GM21737 (cell line): ENCODE data around the gene MCC.

ENCODE experiments used
- ATAC-seq: cut with Tn5 transposase; IDR thresholded peaks from one replicate; pipeline ENCODE4 v1.9.1; 2021; ENCODE audit warnings: mild to moderate bottlenecking, moderate library complexity; ENCODE audit not compliant: unreplicated experiment

The MCC gene

DNA sequence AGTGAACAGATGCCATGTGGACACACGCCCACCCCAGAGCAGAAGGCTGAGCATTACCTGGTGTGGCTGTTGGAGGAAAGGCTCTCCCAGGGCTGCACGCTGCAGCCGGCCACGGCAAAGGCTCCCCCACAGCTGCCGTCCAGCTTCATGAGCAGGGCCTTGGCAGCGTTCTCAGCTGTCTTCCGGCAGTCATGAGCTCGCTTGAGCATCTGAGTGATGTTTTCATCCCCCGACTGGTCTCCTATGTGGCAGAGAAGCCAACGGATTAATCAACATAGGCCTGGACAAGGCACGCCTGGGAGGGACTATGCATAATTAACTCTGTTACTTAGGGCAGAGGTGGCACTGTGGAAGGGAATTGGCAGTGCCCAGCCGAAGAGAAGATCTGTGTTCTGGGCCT lies 424.3 kb downstream of the MCC start:
- no peak for ATAC-seq

DNA sequence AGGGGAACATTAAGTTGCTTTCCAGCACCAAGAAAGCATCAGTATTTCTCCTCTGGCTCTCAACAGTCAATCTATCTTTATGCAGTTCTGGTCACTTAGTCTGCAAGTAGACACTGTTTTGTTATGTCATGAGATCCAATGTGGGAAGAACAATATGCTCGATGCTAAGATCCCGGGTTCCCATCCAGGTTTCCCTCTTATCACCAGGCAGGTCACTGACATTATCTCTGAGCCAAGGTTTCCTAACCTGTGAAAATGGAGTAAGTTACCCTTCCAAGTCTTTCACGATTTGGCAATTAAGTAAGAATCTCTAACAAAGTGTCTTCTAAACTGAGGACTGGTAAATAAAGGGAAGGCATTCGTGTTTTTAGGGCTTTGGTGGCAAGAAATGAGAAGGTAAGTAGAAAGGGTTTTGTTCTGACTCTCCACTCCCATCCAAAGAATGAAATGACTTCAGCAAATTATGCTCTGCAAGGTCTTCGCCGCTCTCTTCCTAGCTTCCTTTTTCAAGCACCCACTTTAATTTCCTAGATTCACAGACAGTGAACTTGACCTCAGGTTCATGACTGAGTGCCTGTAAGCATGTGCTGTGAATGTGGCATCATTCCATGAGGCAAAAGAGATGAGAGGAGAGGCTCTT lies 425.3 kb downstream of the MCC start:
- ATAC-seq: no peak

DNA sequence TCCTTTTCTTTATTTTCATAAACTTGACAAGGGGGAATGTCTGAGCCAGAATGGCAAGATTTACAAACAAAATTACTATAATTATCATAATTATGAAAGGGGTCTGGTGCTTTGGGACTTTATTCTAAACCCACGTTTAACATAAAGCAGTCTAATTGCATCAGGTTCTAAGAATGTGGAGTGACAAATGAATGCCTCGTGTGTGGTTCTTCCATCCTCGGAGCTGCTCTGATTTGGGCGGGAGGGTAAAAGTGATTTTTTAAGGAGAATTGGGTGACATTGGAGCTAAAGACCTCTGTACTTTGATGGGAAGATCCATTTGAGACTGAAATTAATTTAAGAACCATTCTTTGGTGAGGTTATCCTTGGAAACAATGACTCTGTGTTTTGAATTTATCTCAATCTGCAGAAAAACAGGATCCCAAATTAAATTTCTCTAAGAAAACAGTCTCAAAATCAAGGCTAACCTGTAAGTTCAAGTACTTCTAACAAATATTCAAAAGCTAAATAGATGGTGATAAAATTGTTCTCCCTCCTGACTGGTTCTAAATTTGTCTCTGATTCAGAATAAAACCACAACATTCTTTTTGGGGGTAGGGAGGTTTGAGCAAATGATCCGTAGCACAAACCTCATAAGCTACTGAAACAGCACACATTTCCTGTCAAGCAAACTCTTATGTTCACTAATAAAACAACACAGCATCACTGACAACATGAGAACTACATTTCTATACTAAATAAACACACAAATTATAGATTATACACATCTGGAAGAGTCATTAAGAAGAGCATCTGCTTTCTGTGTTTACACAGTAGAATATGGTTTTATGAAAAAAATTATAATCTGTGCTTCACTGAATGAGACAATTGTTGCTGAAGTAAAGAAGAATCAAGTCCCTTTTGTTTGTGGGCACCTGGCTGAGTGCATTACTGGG lies 426.1 kb downstream of the MCC start:
- ATAC-seq: no peak

DNA sequence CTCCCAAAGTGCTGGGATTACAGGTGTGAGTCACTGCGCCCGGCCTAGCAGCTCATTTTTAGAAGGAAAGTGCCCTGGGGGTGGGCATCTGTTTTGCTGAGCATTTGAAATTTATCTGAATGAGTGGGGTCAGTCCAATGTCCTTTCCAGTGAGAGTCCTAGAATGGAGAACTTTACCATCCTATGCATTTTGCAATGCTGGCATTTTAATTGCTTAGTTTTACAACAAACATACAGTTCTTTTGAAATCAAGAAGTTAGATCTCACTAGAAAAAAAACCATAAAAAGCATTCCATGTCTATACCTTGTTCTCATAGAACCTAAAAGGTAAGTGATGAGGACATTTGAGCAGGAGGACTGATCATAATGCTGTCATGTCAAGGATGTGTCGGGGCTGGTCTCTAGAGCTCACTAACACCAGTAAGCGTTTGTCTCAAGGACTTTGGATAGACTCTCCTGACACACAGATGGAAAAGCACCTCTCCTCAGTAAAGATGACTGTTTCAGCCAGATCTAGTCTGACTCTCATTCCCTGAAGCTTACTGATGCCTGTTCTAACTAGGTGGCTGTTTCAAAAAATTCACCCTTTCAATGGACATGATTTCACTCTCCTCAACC lies 427.7 kb downstream of the MCC start:
- no peak for ATAC-seq

DNA sequence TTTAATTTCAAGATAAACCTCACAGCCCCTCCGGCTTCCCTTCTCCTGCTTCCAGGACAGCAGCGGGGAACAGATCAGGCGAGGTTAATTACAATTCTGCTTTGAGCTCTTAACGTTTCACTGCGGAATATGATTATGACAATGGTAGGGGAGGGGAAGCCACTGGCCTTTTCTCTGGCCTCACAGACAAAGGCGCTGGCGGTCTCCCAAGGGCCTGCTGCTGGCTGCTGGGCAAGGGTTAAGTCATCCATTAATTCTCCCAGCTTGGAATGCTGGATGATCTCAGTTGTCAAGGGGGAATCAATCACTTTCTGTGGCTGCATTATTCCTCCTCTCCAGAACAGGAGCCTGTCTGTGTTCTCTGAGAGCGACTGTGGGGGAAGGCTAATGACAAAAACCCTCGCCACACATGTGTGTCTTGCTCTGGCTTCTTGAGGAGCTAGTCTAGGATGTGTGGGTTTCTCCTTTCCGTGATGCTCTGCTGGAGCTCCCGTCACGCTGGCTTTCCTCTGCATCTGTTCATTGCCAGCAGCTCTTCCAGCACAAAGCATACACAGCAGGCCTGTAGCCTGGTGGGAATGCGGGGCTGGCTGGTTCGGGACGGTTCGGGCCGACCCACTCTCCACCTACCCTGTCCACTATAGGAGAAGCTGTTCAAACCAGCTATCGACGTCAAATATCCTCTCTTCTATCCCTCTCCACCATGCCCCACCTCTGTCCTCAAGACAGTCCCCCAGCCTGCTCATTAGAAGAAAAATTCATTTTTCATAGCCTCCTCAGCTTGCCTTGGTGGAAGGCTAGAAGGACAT lies 428.8 kb downstream of the MCC start:
- ATAC-seq: no peak

DNA sequence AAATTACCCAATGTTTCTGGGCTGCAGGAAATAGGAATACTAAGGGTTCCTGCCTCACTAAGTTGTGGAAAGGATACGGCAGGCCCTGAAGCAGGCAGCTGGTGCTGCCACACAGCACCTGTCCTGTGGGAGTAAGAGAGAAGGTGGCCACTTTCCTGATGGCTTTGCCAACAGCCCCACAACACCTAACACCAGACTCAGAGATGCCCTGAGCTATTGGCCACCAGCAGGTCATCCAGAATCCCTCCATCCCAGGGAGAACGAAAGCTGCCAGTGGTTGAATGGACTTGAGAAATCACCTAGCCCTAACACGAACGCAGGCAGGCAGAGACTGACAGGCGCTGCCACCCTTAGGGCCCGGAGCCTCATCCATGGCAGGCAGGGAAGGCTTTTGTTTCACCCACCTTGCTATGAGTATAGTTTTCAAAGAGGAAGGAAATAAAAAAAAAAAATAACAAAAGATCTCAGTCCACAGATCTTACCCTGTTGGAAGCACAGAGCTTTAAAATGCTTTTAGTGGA lies 429.5 kb downstream of the MCC start:
- ATAC-seq: no peak

DNA sequence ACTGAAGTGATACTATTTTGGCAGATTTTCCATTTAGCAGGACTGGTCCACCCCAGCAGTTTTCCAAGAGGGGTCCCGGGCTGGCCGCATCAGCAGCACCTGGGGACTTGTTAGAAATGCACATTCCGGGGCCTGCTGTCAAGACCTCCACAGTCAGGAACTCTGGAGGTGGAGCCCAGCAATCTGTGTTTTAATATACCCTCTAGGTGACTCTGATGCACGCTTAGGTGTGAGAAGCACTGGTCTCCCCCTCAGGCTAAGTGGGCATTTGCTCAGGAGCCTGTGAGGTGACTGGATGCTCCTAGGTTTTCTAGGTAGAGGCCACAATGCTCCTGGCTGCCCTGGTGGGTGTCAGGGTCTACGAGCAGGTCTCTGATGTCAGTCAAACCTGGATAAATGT lies 430.0 kb downstream of the MCC start:
- ATAC-seq: no peak

DNA sequence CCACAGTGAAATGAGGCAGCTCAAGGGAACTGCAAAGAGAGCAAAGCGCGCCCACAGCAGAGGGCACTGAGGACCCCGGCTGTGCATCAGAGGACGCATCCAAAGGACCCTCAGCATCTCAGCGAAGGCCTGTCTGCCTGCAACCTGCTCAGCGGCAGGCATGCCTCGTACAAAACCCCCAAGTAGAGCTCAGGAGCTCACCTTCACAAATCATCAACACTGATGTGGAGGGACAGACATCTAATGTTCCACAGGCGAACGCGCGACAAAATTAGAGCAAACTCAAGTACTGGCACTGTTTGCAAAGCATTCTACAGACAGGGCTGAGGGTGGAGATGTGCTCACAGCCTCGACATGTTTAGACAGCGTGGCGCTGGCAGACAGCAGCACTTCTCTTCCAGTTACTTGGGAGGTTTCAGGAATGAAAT lies 430.7 kb downstream of the MCC start:
- ATAC-seq: no peak

DNA sequence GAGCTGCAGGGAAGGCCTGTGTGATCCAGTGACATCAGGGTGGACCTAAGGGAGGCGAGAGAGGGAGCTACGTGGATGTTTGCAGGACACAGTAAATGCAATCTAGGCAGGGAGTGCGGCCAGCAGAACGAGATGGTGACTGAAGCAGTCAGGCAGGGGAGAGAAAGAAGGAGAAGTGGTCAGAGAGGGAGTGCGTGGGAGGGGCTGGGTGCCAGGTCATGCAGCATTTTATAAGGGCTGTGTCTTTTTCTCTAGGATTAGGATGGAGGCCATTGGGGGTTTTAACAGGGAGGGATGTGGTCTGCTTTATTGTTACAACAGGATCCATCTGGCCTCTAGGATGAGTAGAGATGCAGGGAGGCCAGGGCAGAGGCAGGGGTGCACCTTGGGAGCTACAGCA lies 431.3 kb downstream of the MCC start:
- ATAC-seq: no peak

DNA sequence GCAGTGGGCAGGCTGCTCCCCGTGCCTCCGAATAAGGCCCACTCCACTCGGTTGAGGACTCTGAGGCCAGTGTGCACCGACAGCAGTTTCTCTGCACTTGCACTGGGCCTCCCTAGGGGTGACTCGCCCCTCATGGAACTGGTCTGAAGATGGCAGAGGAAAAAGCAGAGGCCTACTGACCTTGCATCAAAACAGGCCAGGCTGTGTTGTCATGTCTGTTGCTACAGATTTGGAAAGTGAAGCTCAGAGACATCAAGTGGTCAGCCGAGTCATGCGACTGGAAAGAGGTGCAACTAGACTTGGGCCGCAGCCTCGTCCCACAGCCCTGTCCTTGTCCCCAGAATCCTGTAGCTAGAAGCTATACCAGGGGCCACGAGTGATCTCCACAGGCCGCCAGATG lies 433.4 kb downstream of the MCC start:
- ATAC-seq: no peak

DNA sequence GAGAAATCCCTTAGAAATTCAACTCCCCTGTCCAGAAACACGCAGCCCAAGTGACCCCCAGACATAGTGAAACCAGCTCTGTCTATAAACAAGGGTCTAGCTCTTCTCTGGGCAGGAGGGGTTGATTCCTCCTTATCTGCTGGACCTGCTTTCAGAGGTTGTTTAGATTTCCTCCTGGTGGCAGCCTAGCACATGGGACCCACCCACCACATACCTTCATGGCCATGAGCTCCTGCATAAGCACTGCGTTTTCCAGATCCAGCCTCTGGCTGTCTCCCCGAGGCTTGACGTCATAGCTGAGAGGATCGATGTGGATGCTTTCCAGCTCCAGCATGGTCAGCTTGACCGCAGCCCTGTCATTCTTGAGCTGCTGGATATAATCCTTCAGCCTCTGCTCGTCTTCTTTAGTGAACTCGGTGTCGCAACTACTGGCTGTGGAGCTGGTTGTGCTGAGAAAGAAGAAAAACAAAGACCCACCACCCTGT lies 434.7 kb downstream of the MCC start:
- ATAC-seq: no peak

DNA sequence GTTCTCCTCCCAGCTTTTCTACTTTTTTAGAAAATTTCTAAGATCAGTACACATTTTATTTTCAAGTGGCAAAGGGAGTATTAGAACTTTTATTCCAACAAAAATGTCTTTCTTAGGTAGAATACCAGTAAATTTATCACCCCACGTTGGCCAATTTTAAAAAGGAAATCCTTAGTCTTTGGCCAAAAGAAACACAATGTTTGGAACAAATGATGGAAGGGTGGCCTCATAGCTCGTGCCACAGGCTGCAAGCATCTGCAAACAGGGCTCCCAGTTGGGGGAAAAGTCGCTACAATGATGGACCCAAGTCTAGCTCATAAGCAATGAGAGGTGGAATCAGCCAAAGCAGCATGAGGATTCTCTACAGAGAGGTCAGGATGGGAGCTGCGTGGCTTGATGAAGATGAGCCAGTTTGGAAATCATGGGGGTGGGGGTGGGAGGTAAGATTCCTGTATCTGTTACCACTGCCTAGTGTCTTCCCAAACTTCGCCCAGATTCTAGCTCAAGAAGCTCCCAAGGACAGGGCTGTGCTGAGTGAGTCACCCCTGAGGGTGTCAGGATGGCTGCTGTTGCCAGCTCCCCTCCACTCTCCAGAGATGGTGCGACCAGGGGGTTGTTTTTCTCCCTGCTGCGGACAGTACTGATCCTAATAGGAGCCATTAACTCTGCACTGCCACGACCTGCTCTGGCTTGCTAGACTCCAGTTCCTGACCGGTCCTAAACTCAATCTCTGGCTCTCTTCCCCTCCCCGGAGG lies 436.0 kb downstream of the MCC start:
- no peak for ATAC-seq

DNA sequence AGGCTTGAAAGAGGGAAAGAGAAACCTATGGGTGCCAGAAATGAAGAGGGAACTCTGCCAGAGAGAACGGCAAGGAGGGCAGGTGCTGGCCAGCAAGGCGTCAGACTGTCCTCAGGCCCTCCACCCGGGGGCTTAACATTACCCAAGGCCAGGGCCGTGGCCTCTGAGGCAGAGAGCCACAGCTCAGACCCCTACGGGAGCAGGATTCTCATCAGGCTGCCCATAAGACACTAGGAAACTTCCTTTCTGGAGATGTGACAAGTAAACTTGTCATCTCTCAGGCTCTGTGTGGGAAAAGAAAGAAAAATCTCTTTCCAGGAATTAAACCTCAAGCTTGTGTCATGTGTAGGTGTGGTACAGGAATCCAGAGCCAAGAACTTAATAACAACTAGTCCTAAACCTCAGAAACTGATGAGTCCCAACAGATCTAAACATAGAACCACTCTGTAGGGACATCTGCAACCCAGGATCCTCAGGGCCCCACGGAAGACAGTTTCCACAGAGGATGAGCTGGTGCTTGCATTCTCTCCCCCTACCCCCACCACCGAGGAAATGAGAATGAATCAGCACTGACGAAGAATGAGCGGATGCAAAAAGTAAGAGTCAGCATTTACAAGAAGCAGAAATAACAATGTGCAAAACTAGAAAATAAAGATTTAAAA lies 437.4 kb downstream of the MCC start:
- ATAC-seq: no peak

DNA sequence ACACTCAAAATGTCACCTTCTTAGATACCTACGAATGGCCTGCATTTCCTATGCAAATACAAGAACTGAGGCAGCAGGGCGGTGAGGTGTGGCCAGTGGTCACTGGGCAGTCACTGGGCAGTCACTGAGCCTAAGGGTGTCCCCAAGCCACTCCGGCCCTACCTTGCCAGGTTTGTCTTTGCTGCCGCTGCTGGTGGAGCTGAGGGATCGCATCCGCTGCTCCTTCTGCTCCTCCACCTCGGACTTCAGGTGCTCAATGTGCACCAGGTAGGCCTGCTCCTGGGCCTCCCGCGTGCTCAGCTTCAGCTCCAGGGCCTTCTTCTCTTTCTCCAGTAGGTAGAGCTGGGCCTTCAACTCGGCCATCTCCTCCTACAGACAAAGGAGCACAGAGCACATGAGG lies 439.3 kb downstream of the MCC start:
- ATAC-seq: no peak

DNA sequence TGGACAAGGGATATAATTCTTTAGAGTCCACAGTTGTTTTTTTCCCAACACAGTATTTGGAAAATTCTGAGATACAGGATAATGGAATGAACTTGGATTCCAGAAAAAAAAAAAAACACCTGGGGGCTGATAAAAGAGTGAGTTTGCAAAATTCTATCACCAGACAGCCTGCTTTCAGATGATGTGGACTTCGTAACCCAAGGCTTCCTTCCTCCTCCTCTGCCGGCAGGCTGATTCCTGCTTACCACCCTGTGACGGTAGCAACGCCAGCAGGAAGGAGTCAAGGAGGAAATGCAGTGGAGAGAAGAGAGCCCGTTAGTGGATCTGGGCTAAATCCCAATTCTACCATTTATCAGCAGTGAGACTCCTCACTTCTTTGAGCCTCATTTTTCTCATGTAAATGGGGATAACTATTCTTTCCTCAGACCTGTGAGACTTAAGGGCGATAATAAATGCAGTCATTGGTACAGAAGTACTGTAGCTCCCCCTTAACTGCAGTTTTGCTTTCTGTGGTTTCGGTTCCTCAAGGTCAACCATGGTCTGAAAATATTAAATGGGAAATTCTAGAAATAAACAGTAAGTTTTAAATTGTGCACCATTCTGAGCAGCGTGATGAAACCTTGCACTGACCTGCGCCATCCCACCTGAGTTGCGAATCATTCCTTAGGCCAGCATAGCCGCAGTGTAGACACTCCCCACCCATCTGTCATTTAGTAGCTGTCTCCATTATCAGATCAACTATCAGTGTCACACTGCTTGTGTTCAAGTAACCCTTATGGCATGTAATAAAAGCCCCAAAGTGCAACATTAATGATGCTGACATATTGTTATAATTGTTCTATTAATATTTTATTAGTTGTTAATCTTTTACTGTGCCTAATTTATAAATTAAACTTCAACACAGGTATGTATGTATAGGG lies 440.3 kb downstream of the MCC start:
- peak; percentile 78 for ATAC-seq

DNA sequence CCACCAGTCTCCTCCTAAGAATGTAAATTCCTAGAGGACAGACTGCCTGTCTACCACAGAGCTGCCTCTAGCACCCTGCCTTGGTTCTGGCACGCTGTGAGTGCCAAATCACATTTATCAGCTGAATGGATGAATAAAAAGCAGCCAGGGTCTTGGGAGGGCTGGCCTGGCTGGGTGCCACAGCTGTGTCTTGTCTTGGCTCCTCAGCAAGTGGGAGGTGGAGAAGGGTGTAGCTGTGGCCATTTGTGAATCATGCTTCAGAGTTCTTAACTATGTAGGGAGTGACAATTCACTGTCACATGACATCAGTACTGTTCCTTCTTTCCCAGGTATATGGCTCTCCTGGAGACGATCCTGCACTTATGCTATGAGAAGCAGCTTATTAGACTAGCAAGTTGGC lies 441.0 kb downstream of the MCC start:
- ATAC-seq: no peak

DNA sequence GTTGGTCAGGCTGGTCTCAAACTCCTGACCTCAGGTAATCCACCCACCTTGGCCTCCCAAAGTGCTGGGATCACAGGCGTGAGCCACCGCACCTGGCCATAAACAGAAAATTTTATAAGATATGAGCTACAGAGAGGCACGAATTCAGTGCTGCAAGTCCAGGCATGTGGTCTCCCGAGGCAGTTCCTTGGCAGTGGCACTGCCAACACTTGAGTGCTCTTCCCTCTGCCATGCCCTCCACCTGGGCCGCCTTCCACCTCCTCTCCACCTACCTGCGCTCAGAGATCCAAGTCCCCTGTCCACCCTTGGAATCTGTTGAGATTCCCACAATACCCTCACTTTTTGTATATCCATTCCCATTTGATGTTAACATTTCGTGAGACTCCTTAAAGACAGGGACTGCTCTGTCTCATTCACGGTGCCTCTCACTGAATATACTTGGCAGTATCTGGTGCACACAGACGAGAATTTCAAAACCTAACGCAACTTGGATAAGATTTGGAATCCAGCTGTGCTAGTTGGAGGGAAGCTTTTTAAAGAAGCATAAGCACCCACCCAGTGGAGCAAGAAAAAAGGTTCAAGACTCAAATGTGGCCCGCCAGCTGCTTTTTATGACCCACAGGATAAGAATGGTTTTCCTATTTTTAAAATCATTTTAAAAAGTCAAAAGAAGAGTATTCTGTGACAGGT lies 443.3 kb downstream of the MCC start:
- no peak for ATAC-seq

DNA sequence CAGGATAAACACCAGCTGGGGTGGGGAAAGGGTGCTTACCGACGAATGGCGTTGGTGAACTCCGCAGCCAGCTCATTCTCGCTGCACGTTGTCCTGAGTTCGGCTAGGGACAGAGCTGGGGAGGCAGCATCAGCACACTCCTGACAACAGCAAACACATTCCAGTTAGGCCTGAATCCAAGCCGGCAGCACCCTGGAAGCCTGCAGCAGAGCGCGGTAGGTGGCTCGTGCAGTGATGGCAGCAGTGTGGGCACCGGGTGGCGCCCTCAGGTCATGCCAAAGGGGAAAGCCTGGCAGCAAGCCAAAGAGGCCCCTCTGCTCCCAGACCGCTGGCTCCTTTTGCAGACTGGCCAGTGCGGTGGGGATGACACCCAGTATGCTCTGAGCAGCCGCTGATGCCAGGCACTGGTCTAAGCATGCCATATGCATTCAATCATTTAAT lies 444.7 kb downstream of the MCC start:
- ATAC-seq: no peak
